Gastrocnemius medialis (tissue), 4 donors: Measurements from ENCODE around the gene GRK1. TPM values are rescaled to one million over a fixed set of nuclear protein-coding genes. Genes with fewer than 3 reads are reported as not detected.

Experiments used
- ATAC-seq, 2 donors: fragments of 150-250 bp; one replicate each; pipeline ENCODE4 v1.9.1; 2016
- DNase-seq, 2 donors: peaks; one replicate each; pipeline ENCODE4 v3.0.0-alpha.2; 2019
- H3K27ac ChIP-seq, 4 donors: fragments of 200-600 bp; sonication (generic); 1 replicate in 1 of 4; 2 replicates in 3 of 4; pipeline ENCODE4 v1.5.1; 2016 to 2018; ENCODE audit warnings: mild to moderate bottlenecking in 2 of 4, moderate library complexity in 1 of 4
- H3K27me3 ChIP-seq, 3 donors: fragments of 200-600 bp; sonication (generic) in 2 of 3; 1 replicate in 1 of 3; 2 replicates in 2 of 3; pipeline versions ENCODE4 v1.5.1 to v1.6.0; 2016 to 2019; ENCODE audit warnings: mild to moderate bottlenecking in 1 of 3, moderate library complexity in 1 of 3
- H3K36me3 ChIP-seq, 2 donors: fragments of 200-600 bp; sonication (generic) in 1 of 2; one replicate each; pipeline ENCODE4 v1.5.1; 2017 to 2018
- H3K4me1 ChIP-seq, 2 donors: fragments of 200-600 bp; sonication (generic) in 1 of 2; one replicate each; pipeline ENCODE4 v1.5.1; 2016 to 2017; ENCODE audit warnings: mild to moderate bottlenecking in 2 of 2
- H3K4me3 ChIP-seq, 4 donors: fragments of 200-600 bp; sonication (generic) in 3 of 4; 1 replicate in 1 of 4; 2 replicates in 3 of 4; pipeline ENCODE4 v1.5.1; 2016 to 2019; ENCODE audit warnings: mild to moderate bottlenecking in 2 of 4
- H3K9me3 ChIP-seq, 3 donors: fragments of 200-600 bp; sonication (generic) in 2 of 3; 1 replicate in 1 of 3; 2 replicates in 2 of 3; pipeline ENCODE4 v1.5.1; 2016 to 2019
- POLR2A ChIP-seq, 2 donors: fragments of 450-650 bp; IDR thresholded peaks; one replicate each; pipeline ENCODE4 v1.6.1; 2017; ENCODE audit warnings: antibody characterized with exemption in 2 of 2, mild to moderate bottlenecking in 2 of 2, moderate library complexity in 2 of 2
- in situ Hi-C, 4 donors: fragments of 200-750 bp; cut with MboI; loops; one replicate each; pipeline versions ENCODE4 v1.15.0 to v1.8.0; 2017; ENCODE audit warnings: low sequenced_read_pairs in 4 of 4
- intact Hi-C: fragments of 100-400 bp; cut with DNase I; formaldehyde crosslinking; loops from one replicate; pipeline ENCODE4 v1.15.1; 2023; ENCODE audit warnings: low total_unique reads
- total RNA-seq, 4 donors: library from RNA; depleted of rRNA; stranded (reverse); fragments of >200 nt; gene quantifications; one replicate each; pipeline versions ENCODE4 v1.1.0 to v1.2.3, GENCODE V29; 2016
- TF ChIP-seq, protein P1 (sequence below), 5 experiments: fragments of 450-650 bp in 3 of 5; fragments of 200-600 bp in 2 of 5; sonication (generic) in 2 of 5; IDR thresholded peaks in 4 of 5; conservative IDR thresholded peaks in 1 of 5; 1 replicate in 4 of 5; 2 replicates in 1 of 5; pipeline ENCODE4 v1.5.1; 2016 to 2019; ENCODE audit warnings: antibody characterized with exemption in 5 of 5, mild to moderate bottlenecking in 3 of 5, moderate library complexity in 3 of 5

GRK1 gene
- total RNA-seq, 4 donors from 2014 or later = 0.10 TPM; not detected in 3

- peak in 1 of 2 donors; percentile 6 for DNase-seq
- TF ChIP-seq, protein P1, sequence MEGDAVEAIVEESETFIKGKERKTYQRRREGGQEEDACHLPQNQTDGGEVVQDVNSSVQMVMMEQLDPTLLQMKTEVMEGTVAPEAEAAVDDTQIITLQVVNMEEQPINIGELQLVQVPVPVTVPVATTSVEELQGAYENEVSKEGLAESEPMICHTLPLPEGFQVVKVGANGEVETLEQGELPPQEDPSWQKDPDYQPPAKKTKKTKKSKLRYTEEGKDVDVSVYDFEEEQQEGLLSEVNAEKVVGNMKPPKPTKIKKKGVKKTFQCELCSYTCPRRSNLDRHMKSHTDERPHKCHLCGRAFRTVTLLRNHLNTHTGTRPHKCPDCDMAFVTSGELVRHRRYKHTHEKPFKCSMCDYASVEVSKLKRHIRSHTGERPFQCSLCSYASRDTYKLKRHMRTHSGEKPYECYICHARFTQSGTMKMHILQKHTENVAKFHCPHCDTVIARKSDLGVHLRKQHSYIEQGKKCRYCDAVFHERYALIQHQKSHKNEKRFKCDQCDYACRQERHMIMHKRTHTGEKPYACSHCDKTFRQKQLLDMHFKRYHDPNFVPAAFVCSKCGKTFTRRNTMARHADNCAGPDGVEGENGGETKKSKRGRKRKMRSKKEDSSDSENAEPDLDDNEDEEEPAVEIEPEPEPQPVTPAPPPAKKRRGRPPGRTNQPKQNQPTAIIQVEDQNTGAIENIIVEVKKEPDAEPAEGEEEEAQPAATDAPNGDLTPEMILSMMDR (IDR thresholded peaks at IDR 0.05 in 4 of 5, conservative IDR thresholded peaks at IDR 0.05 in 1 of 5) = no peak
- TF ChIP-seq POLR2A (IDR thresholded peaks at IDR 0.05) = no peak
- H3K36me3 ChIP-seq = no peaks in the 10 kb centered on the region
- no peak overlapping the region for H3K4me3 ChIP-seq
- H3K27ac ChIP-seq = no peak overlapping the region
- intact Hi-C loops = no loop called here
- in situ Hi-C loops = no loop called here
- H3K4me1 ChIP-seq = peaks cover 0 to 3% of the 10 kb centered on the region in 2 donors
- ATAC-seq = no peak
- H3K9me3 ChIP-seq = no peaks in the 10 kb centered on the region
- H3K27me3 ChIP-seq = no peaks in the 10 kb centered on the region
Observed at GRCh38 chr13:113650731-113651148, 16.3 kb upstream of the GRK1 start.

- Histone ChIP-seq H3K9me3 (no peaks in the 10 kb centered on the region), H3K27ac (no peak overlapping the region), H3K27me3 (no peaks in the 10 kb centered on the region), H3K36me3 (no peaks in the 10 kb centered on the region), H3K4me1 (peaks cover 0 to 3% of the 10 kb centered on the region in 2 donors), H3K4me3 (no peak overlapping the region)
- in situ Hi-C loops = no loop called here
- DNase-seq (peak in 1 of 2 donors; percentile 7), ATAC-seq (no peak)
- intact Hi-C loops = no loop called here
- TF ChIP-seq, protein P1 (IDR thresholded peaks at IDR 0.05 in 4 of 5, conservative IDR thresholded peaks at IDR 0.05 in 1 of 5) = no peak
- no peak for TF ChIP-seq POLR2A (IDR thresholded peaks at IDR 0.05)
Observed at GRCh38 chr13:113651511-113652403, 15.3 kb upstream of the GRK1 start.

DNA sequence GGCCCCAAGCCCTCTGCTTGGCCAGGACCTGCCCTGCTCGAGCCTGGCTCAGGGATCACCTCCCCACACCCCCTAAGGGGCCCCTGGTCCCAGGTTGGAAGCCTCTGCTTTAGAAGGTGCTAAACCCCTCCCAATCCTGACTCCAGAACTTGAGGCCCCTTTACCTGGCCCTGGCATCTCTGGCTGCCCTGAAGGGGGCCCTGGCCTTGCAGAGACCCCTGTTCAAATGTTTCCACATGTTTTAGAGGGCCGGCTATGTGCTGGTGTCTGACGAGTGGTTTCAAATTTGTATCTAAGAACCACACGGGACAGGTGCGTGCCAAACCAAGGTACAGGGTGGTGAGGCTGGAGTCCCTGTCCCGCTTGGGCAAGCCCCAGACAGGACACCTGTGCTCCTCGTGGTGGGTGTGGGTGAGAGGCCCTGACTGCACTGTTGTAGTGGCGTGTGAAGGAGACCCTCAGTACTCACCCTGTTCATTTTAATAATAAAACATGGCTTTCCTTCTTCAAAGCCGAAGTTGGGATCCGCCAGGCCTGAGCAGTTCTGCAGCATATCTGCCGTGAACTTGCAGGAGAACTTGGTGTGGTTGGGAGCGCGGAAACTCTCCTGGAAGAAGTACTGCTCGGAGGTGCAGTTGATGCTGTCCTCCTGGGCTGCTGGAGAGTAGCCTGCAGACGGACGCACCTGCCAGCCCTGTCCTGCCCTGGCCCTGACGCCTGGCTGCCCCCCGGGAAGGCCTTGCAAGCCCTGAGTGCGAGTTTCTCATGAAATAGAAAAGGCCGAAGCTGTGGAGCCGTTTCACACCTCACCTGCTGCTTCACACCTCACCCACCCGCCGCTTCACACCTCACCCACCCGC is 14.4 kb upstream of the GRK1 start:
- ATAC-seq = no peak
- intact Hi-C loops = no loop called here
- in situ Hi-C loops = no loop called here
- no peak overlapping the region for H3K27ac ChIP-seq
- no peak overlapping the region for H3K4me3 ChIP-seq
- H3K9me3 ChIP-seq = no peaks in the 10 kb centered on the region
- no peaks in the 10 kb centered on the region for H3K36me3 ChIP-seq
- peak in 1 of 2 donors; percentile 3 for DNase-seq
- TF ChIP-seq, protein P1 (IDR thresholded peaks at IDR 0.05 in 4 of 5, conservative IDR thresholded peaks at IDR 0.05 in 1 of 5) = no peak
- no peak for TF ChIP-seq POLR2A (IDR thresholded peaks at IDR 0.05)
- H3K4me1 ChIP-seq = peaks cover 0 to 3% of the 10 kb centered on the region in 2 donors
- H3K27me3 ChIP-seq = no peaks in the 10 kb centered on the region

DNA sequence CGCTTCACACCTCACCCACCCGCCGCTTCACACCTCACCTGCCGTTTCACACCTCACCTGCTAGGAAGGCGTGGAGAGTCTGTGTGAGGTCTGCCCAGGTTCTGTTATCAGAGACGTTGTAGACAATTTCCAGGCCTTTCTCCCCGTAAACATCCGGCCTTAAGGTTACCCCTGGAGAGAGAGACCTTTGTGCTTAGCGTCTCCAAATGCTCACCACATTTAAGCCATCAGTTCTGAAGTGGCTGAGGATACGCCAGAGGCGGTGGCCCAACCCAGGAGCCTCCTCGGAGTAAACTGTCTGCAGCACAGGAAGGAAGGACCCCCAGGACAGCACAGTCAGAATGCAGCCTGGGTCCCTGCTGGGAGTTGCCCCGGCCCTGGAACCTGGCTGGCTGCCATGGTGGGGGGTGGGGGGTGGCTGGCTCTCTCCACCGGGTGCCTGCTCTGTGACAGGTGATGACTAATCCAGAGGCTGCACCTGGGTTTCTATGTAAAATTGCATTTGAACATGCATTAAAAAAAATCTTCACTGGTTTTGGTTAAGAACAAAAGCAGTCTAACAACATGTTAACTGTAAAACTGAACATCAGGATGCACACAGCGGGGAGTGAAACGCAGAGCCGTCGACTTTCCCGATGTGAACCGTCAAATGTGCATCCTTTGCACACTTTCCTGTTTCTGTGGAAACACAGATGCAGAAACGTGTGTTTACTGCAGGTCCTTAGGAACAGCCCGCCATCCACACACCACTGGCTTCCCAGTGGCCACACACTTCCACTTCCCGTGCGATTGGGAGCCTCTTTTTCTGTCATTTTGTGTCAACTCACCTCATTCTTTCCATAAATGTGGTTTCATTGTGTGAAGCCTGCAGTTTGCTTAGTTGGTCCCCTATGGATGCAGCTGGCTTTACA is 13.5 kb upstream of the GRK1 start:
- DNase-seq = peak in 1 of 2 donors; percentile 2

More for the DNA sequence above, 13.5 kb upstream of the GRK1 start:
- TF ChIP-seq, protein P1 (IDR thresholded peaks at IDR 0.05 in 4 of 5, conservative IDR thresholded peaks at IDR 0.05 in 1 of 5) = no peak
- TF ChIP-seq POLR2A (IDR thresholded peaks at IDR 0.05) = no peak
- H3K4me1 ChIP-seq = no peaks in the 10 kb centered on the region
- in situ Hi-C loops (no loop called here), intact Hi-C loops (no loop called here)
- no peaks in the 10 kb centered on the region for H3K27me3 ChIP-seq
- no peak for ATAC-seq
- no peak overlapping the region for H3K4me3 ChIP-seq
- no peak overlapping the region for H3K27ac ChIP-seq
- no peaks in the 10 kb centered on the region for H3K36me3 ChIP-seq
- no peaks in the 10 kb centered on the region for H3K9me3 ChIP-seq
